Measurements from ENCODE around the gene SYDE2.

DNA sequence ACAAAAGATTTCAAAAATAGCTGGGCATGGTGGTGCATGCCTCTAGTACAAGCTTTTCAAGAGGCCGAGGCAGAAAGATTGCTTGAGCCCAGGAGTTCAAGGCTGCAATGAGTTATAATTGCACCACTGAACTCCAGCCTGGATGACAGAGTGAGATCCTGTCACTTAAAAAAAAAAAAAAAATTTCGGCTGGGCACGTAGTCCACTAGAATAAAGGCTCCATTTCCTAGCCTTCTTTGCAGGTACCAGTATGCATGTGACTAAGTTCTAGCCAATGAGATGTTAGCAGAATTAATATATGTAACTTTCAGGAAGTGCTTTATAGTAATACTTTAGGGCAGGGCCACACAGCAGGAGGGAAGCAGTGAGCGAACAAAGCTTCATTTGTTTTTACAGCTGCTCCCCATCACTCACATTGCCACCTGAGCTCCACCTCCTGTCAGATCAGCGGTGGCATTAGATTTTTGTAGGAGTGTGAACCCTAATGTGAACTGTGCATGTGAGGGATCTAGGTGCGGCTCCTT lies 28.8 kb upstream of the SYDE2 start:
- TF ChIP-seq, protein P1, sequence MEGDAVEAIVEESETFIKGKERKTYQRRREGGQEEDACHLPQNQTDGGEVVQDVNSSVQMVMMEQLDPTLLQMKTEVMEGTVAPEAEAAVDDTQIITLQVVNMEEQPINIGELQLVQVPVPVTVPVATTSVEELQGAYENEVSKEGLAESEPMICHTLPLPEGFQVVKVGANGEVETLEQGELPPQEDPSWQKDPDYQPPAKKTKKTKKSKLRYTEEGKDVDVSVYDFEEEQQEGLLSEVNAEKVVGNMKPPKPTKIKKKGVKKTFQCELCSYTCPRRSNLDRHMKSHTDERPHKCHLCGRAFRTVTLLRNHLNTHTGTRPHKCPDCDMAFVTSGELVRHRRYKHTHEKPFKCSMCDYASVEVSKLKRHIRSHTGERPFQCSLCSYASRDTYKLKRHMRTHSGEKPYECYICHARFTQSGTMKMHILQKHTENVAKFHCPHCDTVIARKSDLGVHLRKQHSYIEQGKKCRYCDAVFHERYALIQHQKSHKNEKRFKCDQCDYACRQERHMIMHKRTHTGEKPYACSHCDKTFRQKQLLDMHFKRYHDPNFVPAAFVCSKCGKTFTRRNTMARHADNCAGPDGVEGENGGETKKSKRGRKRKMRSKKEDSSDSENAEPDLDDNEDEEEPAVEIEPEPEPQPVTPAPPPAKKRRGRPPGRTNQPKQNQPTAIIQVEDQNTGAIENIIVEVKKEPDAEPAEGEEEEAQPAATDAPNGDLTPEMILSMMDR (IDR thresholded peaks at IDR 0.05), result no peak
- TF ChIP-seq POLR2A (IDR thresholded peaks at IDR 0.05), result no peak

Measured in Peyer's patch (tissue), 4 donors.